HK-2 (cell line): ENCODE data around the gene VAMP1.
"Not testable (repeated sequence)": the region's sequence is repeated elsewhere in the genome, so short reads cannot be mapped to it uniquely, and the experiment has no call there.

Experiments
- DNase-seq: peaks from one replicate; pipeline ENCODE4 v3.0.0-alpha.2; 2018; ENCODE audit not compliant: unreplicated experiment

The VAMP1 gene

DNA sequence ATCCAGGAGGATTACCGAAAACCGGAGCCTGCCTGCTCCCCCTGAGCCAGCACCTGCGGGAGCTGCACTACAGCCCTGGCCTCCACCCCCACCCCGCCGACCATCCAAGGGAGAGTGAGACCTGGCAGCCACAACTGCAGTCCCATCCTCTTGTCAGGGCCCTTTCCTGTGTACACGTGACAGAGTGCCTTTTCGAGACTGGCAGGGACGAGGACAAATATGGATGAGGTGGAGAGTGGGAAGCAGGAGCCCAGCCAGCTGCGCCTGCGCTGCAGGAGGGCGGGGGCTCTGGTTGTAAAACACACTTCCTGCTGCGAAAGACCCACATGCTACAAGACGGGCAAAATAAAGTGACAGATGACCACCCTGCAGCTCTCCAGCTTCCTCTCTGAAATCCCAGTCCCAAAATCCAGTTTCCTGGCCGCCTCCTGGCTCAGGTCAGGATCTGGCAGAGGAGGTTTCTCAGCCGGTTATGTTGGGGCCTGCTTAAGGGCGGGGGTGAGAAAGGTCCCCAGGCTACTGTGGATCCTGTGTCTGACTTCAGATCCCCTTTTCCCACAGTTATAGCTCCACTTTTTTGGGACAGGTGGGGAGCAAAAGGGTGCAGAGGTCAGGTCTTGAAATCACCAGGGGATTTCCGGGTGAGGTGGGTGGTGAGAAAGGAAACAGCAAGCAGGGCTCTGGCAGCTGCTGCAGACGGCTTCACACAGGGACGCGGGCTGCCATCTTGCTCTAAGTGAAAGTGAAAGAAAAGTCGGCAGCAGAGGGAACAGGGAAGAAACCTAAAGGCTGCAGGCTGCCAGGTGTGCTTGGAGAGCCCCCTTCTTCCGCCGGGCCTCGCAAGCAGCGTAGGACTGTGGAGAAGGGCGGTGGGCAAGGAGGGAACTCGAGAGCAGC, 18.9 kb downstream of the VAMP1 start, which contains the start of gene TAPBPL:
Gene TAPBPL, plus strand, starts transcription at position 695 of the 897 bp plus-strand sequence. CDS start 207 bp downstream, outside the sequence.
- peak; percentile 82 for DNase-seq

DNA sequence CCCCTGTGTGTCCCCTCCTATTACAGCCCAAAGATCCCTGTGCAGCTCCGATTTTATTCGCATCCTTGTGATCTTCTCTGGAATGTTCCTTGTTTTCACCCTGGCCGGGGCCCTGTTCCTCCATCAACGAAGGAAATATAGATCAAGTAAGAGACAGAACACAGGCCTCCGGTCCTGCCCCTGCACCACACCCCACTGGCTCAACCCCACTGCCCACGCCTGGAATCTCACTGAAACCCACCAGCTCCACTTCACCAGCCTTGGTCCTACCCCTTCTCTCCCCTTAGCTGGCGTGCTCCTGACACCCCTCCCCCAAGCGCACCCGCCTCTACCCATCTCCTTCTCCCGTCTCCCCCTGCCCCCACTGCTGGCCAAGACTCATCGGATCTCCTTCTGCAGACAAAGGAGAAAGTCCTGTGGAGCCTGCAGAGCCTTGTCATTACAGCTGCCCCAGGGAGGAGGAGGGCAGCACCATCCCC, 19.6 kb downstream of the VAMP1 start:
- no peak for DNase-seq

DNA sequence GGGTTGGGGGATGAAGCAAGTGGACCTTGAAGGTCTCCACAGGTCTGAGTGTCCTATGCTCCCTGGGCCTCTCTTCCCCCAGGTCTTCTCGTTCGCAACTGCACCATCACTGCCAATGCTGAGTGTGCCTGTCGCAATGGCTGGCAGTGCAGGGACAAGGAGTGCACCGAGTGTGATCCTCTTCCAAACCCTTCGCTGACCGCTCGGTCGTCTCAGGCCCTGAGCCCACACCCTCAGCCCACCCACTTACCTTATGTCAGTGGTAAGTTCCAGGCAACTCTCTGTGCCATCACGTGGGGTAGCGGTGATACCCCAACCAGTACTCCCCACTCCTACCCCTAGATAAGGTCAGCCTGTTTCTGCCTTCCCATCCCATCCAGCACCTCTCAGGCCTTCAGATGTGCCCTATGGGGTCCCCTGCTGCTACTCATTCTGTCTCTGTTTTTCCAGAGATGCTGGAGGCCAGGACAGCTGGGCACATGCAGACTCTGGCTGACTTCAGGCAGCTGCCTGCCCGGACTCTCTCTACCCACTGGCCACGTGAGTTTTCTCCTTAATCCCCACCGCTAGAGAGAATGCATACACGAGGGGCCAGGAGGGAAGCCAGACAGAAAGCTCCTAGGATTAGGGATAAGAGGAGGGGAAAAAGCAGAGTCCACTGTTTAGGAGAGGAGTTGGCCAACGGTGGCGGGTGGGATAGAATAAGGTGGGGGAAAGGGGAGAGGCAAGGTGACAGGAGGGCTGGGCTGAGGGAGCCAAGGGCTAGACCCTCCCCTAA, 20.2 kb downstream of the VAMP1 start:
- no peak for DNase-seq

DNA sequence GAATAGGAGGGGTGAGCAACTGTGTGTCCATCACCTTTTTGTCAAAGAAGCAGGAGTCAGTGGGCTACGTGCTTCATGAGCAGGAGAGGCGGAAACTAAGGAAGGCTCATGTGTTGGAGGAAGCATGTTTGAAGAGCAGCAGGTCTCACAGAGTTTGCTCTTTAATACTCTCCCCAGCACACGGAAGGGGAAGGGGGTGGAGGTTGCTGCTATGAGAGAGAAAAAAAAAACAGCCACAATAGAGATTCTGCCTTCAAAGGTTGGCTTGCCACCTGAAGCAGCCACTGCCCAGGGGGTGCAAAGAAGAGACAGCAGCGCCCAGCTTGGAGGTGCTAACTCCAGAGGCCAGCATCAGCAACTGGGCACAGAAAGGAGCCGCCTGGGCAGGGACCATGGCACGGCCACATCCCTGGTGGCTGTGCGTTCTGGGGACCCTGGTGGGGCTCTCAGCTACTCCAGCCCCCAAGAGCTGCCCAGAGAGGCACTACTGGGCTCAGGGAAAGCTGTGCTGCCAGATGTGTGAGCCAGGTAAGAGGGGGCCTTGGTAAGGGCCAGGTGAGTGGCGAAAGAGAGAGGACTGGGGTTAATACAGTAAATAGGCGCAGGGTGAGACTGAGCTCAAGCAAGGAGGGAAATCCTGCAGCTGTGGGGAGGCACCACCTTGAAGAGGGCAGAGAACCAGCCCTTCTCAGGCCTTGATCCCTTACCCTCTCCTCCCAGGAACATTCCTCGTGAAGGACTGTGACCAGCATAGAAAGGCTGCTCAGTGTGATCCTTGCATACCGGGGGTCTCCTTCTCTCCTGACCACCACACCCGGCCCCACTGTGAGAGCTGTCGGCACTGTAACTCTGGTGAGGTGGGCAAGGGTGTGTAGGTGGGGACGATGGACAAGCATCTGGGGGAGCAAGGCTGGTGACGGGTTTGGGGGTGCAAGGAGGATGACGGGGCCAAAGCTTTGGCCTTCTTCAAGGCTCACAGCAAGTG, 25.5 kb downstream of the VAMP1 start, which contains the start of gene CD27:
Gene CD27, plus strand, starts transcription at position 252 of the 985 bp plus-strand sequence. Its CDS starts 141 bp downstream, at position 393.
- DNase-seq, result no peak

- DNase-seq, result no peak
Measured at GRCh38 chr12:6444031-6444430, 26.4 kb downstream of the VAMP1 start.

GRCh38 chr12:6443361-6443983, 27.0 kb downstream of the VAMP1 start:
- DNase-seq, result no peak

DNA sequence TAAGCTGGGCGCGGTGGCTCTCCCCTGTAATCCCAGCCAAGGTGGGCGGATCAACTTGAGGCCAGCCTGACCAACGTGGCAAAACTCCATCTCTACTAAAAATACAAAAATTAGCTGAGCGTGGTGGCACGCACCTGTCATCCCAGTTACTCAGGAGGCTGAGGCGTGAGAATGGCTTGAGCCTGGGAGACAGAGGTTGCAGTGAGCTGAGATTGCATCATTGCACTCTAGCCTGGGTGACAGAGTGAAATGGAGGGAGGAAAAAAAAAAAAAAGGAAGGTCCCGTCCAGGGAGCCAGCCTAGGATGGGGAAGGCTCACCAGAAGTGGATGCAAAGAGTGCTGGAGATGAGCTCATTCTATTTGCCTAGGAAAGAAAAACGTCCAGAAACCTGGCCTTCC, 27.6 kb downstream of the VAMP1 start:
- DNase-seq, result no peak

GRCh38 chr12:6440391-6440790, 30.1 kb downstream of the VAMP1 start:
- DNase-seq, result no peak

GRCh38 chr12:6438345-6438744, 32.1 kb downstream of the VAMP1 start:
- DNase-seq, result no peak

DNA sequence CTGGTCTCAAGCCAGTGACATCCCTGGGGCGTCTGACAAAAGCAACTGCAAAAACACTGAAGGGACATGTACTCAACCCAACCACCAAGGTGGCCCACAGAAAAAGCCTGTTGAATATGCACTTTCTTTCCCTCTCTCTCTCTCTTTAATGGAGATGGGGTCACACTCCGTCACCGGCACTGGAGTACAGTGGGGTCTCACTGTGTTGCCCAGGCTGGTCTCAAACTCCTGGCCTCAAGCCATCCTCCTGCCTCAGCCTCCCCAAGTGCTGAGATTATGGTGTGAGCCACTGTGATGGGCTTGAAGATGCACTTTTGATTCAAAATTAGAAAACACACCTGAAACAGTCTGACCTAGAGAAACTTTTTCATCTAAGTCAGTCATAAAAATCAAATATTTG, 32.9 kb downstream of the VAMP1 start:
- no peak for DNase-seq

- DNase-seq, result no peak
Measured at GRCh38 chr12:6435961-6436715, 34.3 kb downstream of the VAMP1 start.

- DNase-seq, result no peak
Measured at GRCh38 chr12:6434205-6435140, 36.0 kb downstream of the VAMP1 start.

DNA sequence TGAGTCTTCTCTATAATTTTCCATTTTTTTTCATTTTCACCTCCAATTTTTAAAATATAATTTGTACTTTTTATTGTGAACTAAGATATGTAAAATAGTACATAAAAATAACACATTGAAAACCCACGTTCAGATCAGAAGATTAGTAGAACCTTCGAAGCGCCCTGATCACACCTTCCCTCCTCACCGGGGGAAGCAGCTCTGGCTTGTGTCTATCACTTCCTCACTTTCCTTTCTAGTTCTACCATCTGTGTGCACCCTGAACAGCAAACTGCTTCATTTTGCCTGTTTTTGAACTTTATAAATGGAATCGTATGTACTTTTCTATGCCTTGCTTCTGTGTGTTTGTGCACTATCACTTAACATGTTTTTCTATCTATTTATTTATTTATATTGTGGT, 37.5 kb downstream of the VAMP1 start:
- DNase-seq, result no peak

DNA sequence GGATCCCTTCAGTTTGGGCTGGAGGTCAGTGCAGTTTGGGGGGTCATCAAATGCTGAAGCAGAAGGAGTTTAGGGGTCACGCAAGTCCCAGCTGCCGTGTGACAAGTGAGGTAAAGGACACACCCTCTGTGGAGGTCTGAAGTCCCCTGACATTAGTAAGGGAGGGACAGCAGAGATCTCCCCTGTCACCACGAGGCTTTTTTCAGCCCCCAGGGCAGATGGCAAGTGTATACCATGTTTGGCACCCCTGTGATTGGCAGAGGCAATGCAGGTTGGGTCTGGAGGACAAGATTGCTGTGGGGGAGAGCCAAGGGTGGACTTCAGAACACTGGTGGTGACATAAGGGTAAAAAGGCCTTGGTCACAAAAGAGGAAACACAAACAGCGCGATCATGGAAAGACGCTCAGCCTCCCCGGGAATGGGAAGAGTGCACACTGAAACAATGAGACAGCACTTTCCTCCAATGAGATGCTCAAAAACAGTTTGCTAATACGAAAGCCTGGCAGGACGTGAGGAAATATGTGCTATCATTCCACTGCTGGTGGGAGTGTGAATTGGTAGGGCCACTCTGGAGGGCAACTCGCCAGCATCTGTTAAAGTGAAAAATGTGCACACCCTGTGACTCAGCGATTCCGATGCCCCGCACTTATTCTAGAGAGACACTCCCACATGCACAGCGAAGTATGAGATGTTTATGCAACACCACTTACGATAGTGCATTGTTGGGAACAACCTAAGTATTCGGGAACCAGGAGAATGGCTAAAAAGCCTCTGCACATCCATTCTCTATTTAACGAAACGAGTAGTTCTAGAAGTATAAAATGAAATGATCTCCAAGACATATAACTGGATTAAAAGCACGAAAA, 40.1 kb downstream of the VAMP1 start:
- DNase-seq, result peak; percentile 41

- no peak for DNase-seq
Measured at GRCh38 chr12:6428326-6428725, 42.2 kb downstream of the VAMP1 start.

DNA sequence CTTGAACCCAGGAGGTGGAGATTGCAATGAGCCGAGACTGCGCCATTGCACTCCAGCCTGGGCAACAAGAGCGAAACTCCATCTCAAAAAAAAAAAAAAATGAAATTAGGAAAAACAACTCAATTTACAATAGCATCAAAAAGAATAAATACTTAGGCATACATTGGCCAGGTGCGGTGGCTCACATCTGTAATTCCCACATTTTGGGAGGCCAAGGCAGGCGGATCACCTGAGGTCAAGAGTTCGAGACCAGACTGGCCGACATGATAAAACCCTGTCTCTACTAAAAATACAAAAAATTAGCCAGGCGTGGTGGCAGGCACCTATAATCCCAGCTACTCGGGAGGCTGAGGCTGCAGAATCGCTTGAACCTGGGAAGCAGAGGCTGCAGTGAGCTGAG, 42.7 kb downstream of the VAMP1 start:
- not testable (repeated sequence) for DNase-seq

DNA sequence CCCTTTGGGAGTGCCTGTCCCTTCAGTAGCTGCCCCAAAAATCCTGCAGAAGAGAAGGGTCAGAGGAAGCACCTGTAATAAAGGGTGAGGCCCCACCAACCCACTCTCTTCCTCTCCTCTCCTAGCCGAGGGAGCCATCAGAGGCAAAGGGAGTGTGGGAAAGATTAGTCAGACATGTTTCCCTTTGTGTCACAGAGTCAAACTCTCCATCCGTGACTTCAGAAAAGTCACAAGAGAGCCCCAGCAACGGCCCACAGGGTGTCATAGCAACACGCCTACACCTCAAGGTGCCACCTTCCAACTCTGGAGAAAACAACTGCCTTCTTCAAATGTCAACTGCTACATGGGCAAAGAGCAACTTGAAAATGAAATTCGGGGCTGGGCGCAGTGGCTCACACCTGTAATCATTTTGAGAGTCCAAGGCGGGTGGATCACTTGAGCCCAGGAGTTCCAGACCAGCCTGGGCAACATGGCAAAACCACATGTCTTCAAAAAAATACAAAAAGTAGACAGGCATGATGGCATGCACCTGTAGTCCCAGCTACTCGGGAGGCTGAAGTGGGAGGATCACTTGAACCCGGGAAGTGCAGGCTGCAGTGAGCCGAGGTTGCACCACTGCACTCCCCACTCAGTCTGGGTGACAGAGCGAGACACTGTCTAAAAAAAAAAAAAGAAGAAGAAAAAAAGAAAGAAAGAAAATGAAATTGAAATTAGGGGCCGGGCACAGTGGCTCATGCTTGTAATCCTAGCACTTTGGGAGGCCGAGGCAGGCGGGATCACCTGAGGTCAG, 43.4 kb downstream of the VAMP1 start:
- no peak for DNase-seq
